HepG2 (cell line): ENCODE results near the gene ADGRG1. TPM values are rescaled to one million over a fixed set of nuclear protein-coding genes. Genes with fewer than 3 reads are reported as not detected.

Experiments used
- ATAC-seq: fragments of 200-7000 bp; cut with Tn5 transposase; 3 replicates; pipeline ENCODE4 v1.9.1; 2020; ENCODE audit warnings: mild to moderate bottlenecking, moderate library complexity
- BruUV-seq: library from RNA; stranded (reverse); fragments of 400-500 nt; replicated peaks from 2 replicates; lab custom pipeline; 2021; lab: Mats Ljungman, UMichigan
- CTCF ChIA-PET: fragments of 300-600 bp; formaldehyde crosslinking; extraction: SDS; loops from one replicate; lab custom pipeline; 2021; ENCODE audit warnings: low total read pairs, inconsistent platforms, low intra/inter-chr PET ratio; lab: Yijun Ruan, JAX
- POLR2A ChIA-PET: fragments of 350-600 bp; sonication (Branson Sonifier 250); formaldehyde crosslinking; loops from one replicate; lab custom pipeline; 2020; ENCODE audit warnings: antibody characterized with exemption, inconsistent platforms; lab: Yijun Ruan, JAX
- DNase-seq: peaks from one replicate; pipeline ENCODE4 v3.0.0-alpha.2; 2015; ENCODE audit warnings: low spot score
- FAIRE-seq: peaks from 3 replicates; lab custom pipeline; 2011; peaks lifted over from hg19 to GRCh38; lab: Jason Lieb, UNC
- H2AFZ ChIP-seq: one replicate; pipeline ENCODE4 v1.6.1; 2011; ENCODE audit warnings: low read length, inconsistent platforms
- H3K27ac ChIP-seq: fragments of 300-600 bp; 3 replicates; pipeline ENCODE4 v1.8.0; 2011; ENCODE audit warnings: mixed run types, mild to moderate bottlenecking, mixed read lengths, low read length, inconsistent platforms; ENCODE audit not compliant: insufficient read depth; ENCODE audit errors: extremely low read length
- H3K27me3 ChIP-seq, 2 experiments: fragments of 200-600 bp in 1 of 2; 2 replicates in 1 of 2; 3 replicates in 1 of 2; pipeline versions ENCODE4 v1.6.0 to v1.8.0; 2011; ENCODE audit warnings: low read length in 2 of 2, mild to moderate bottlenecking in 2 of 2, moderate library complexity in 2 of 2, inconsistent platforms in 1 of 2; ENCODE audit not compliant: insufficient read depth in 2 of 2, control insufficient read depth in 1 of 2
- H3K36me3 ChIP-seq, 2 experiments: fragments of 200-600 bp in 1 of 2; replicated peaks in 1 of 2; 2 replicates in 1 of 2; 3 replicates in 1 of 2; pipeline versions ENCODE4 v1.5.1 to v1.8.0; 2011; ENCODE audit warnings: low read length in 2 of 2, inconsistent platforms in 1 of 2; ENCODE audit not compliant: insufficient read depth in 2 of 2, control insufficient read depth in 1 of 2
- H3K4me1 ChIP-seq: 2 replicates; pipeline ENCODE4 v1.5.1; 2012; ENCODE audit warnings: low read length, inconsistent platforms; ENCODE audit not compliant: insufficient read depth
- H3K4me2 ChIP-seq: 2 replicates; pipeline ENCODE4 v1.6.0; 2011; ENCODE audit warnings: low read depth, low read length, inconsistent platforms
- H3K4me3 ChIP-seq, 3 experiments: fragments of 200-600 bp in 1 of 3; sonication (generic), shearing (Covaris generic) in 1 of 3; replicated peaks in 1 of 3; 2 replicates each; pipeline ENCODE4 v1.5.1; 2011 to 2016; ENCODE audit warnings: low read length in 3 of 3, inconsistent platforms in 2 of 3, low read depth in 2 of 3, mild to moderate bottlenecking in 2 of 3, control low read depth in 1 of 3, mixed read lengths in 1 of 3; ENCODE audit not compliant: insufficient read depth in 1 of 3
- H3K79me2 ChIP-seq: one replicate; pipeline ENCODE4 v1.6.1; 2011; ENCODE audit warnings: low read length, inconsistent platforms; ENCODE audit not compliant: insufficient read depth
- H3K9ac ChIP-seq: 2 replicates; pipeline ENCODE4 v1.6.0; 2011; ENCODE audit warnings: mild to moderate bottlenecking, low read depth, low read length, inconsistent platforms; ENCODE audit not compliant: insufficient read depth
- H3K9me3 ChIP-seq: 2 replicates; pipeline ENCODE4 v1.5.1; 2012; ENCODE audit warnings: mild to moderate bottlenecking, low read length
- H4K20me1 ChIP-seq: 2 replicates; pipeline ENCODE4 v1.6.0; 2011; ENCODE audit warnings: inconsistent platforms, mild to moderate bottlenecking, low read length, moderate library complexity; ENCODE audit not compliant: insufficient read depth
- CTCF ChIP-seq: sonication (generic); formaldehyde crosslinking; IDR thresholded peaks from 2 replicates; pipeline ENCODE4 v1.5.0; 2020; ENCODE audit warnings: mild to moderate bottlenecking, missing genetic modification reagents, moderate library complexity
- DMAP1 ChIP-seq: IDR thresholded peaks from 2 replicates; pipeline ENCODE4 v1.6.1; 2016
- FIP1L1 ChIP-seq: fragments of 200-400 bp; formaldehyde crosslinking; IDR thresholded peaks from 2 replicates; pipeline ENCODE4 v1.6.1; 2018; ENCODE audit warnings: low read depth, mild to moderate bottlenecking, low read length, moderate library complexity, borderline replicate concordance; ENCODE audit not compliant: insufficient read depth
- NR2C2 ChIP-seq: sonication (generic); formaldehyde crosslinking; IDR thresholded peaks from 2 replicates; pipeline ENCODE4 v1.4.0; 2020; ENCODE audit warnings: missing genetic modification reagents, mild to moderate bottlenecking, moderate library complexity, borderline replicate concordance
- ONECUT2 ChIP-seq: sonication (generic); formaldehyde crosslinking; IDR thresholded peaks from 2 replicates; pipeline ENCODE4 v1.4.0; 2020; ENCODE audit warnings: missing genetic modification reagents
- RAD21 ChIP-seq: fragments of 450-650 bp; formaldehyde crosslinking; IDR thresholded peaks from 2 replicates; pipeline ENCODE4 v1.5.0; 2020; ENCODE audit warnings: mild to moderate bottlenecking
- TBX2 ChIP-seq: sonication (generic); formaldehyde crosslinking; IDR thresholded peaks from 2 replicates; pipeline ENCODE4 v1.5.0; 2020; ENCODE audit warnings: missing genetic modification reagents, mild to moderate bottlenecking, borderline replicate concordance
- ZBTB33 ChIP-seq: sonication (generic); formaldehyde crosslinking; IDR thresholded peaks from 2 replicates; pipeline ENCODE4 v1.4.0; 2020; ENCODE audit warnings: missing genetic modification reagents
- ZBTB38 ChIP-seq: sonication (generic); formaldehyde crosslinking; IDR thresholded peaks from 2 replicates; pipeline ENCODE4 v1.5.1; 2020; ENCODE audit warnings: mild to moderate bottlenecking, missing genetic modification reagents
- ZNF335 ChIP-seq: sonication (generic); formaldehyde crosslinking; IDR thresholded peaks from 2 replicates; pipeline ENCODE4 v1.4.0; 2020; ENCODE audit warnings: missing genetic modification reagents
- ZNF34 ChIP-seq: sonication (generic); formaldehyde crosslinking; IDR thresholded peaks from 2 replicates; pipeline ENCODE4 v1.4.0; 2020; ENCODE audit warnings: mild to moderate bottlenecking, missing genetic modification reagents, borderline replicate concordance
- ZNF564 ChIP-seq: sonication (generic); formaldehyde crosslinking; IDR thresholded peaks from 2 replicates; pipeline ENCODE4 v1.8.1; 2023; ENCODE audit warnings: mild to moderate bottlenecking, missing genetic modification reagents
- ZNF687 ChIP-seq: sonication (generic); formaldehyde crosslinking; IDR thresholded peaks from 2 replicates; pipeline ENCODE4 v1.5.1; 2020; ENCODE audit warnings: mild to moderate bottlenecking, missing genetic modification reagents, moderate library complexity
- ZNF737 ChIP-seq: sonication (generic); formaldehyde crosslinking; IDR thresholded peaks from 2 replicates; pipeline ENCODE4 v1.5.0; 2020; ENCODE audit warnings: missing genetic modification reagents, mild to moderate bottlenecking, borderline replicate concordance
- ZSCAN25 ChIP-seq: sonication (generic); formaldehyde crosslinking; IDR thresholded peaks from 2 replicates; pipeline ENCODE4 v1.8.0; 2022; ENCODE audit warnings: mild to moderate bottlenecking, missing genetic modification reagents
- WGBS: methylation state at CpG from one replicate; pipeline ENCODE4 v1.1.6; 2017; ENCODE audit warnings: low lambda C conversion rate; 5-methylcytosine and 5-hydroxymethylcytosine counted together
- in situ Hi-C: cut with HindIII; loops from 2 replicates; pipeline ENCODE4 v1.10.0; 2017; ENCODE audit warnings: low pct_unique_long_range_greater_than_20kb; ENCODE audit not compliant: extremely low pct_ligation_motif_present
- intact Hi-C: fragments of 100-400 bp; cut with micrococcal nuclease; formaldehyde crosslinking; loops from one replicate; pipeline ENCODE4 v1.10.0; 2022; ENCODE audit not compliant: unreplicated experiment
- polyA plus RNA-seq, 8 experiments: library from polyadenylated mRNA; depleted of rRNA in 3 of 8; stranded (reverse) in 7 of 8; unstranded in 1 of 8; fragments of >200 nt; fragmentation: Illumina TruSeq in 4 of 8; extraction: Trizol in 4 of 8; gene quantifications; 2 replicates each; pipeline versions ENCODE4 v1.2.1 to v1.2.3, GENCODE V29; 2011 to 2016; ENCODE audit warnings: low read depth in 4 of 8, missing spikeins in 1 of 8, mixed read lengths in 1 of 8; ENCODE audit not compliant: insufficient read depth in 1 of 8
- total RNA-seq, 5 experiments: library from RNA; depleted of rRNA; stranded (reverse); fragments of >200 nt; fragmentation: Illumina TruSeq; extraction: Trizol; gene quantifications; 2 replicates each; pipeline ENCODE4 v1.2.3, GENCODE V29; 2016; ENCODE audit warnings: low read depth in 1 of 5

ADGRG1 gene
- total and polyA plus RNA-seq, 2 of the 13 experiments (the other 11 are each of a cell fraction or from before 2014, with no cell fraction given), result 2.7 to 5.9 TPM

GRCh38 chr16:57651344-57652333, 23.2 kb downstream of the ADGRG1 start:
- H3K4me1 ChIP-seq, result peaks cover 7% of the 10 kb centered on the region
- BruUV-seq, result no TSS peak
- FAIRE-seq (no peak), DNase-seq (no peak), ATAC-seq (peak; percentile 35)
- no peak overlapping the region for H3K4me3 ChIP-seq
- in situ Hi-C loops, result no loop called here
- no peak overlapping the region for H3K4me2 ChIP-seq
- no peaks in the 10 kb centered on the region for H3K27me3 ChIP-seq
- no peaks in the 10 kb centered on the region for H3K36me3 ChIP-seq
- 88% methylated on average over 10 of the region's 10 CpGs for WGBS
- no peak overlapping the region for H3K27ac ChIP-seq
- no peaks in the 10 kb centered on the region for H3K9me3 ChIP-seq
- ChIA-PET POLR2A (no interaction called here), CTCF (interaction anchor here (0.7 to 12.3 kb wide), 4 partner anchors 52 to 76 kb away, joined by 3 to 571 read pairs (median 78); no protein-coding TSS in a partner anchor)
- intact Hi-C loops, result no loop called here
- no peak overlapping the region for H3K9ac ChIP-seq
- no peaks in the 10 kb centered on the region for H3K79me2 ChIP-seq
- no peaks in the 10 kb centered on the region for H4K20me1 ChIP-seq
- H2AFZ ChIP-seq, result no peak overlapping the region
- TF ChIP-seq TBX2 (CRISPR knock-in tag), result no peak
- TF ChIP-seq ZNF737, result no peak
- no peak for TF ChIP-seq FIP1L1
- peak; percentile 86 for TF ChIP-seq ZBTB38 (CRISPR knock-in tag)
- TF ChIP-seq CTCF (CRISPR knock-in tag), result peak; percentile 77
- peak; percentile 55; the same call in 1 of the 2 replicates for TF ChIP-seq NR2C2 (CRISPR knock-in tag)
- TF ChIP-seq ONECUT2, result no peak
- TF ChIP-seq ZNF335 (CRISPR knock-in tag), result no peak
- no peak for TF ChIP-seq DMAP1
- peak; percentile 49; the same call in 1 of the 2 replicates for TF ChIP-seq ZSCAN25 (CRISPR knock-in tag)
- peak; percentile 30; the same call in 1 of the 2 replicates for TF ChIP-seq ZNF687 (CRISPR knock-in tag)
- TF ChIP-seq ZBTB33 (CRISPR knock-in tag), result peak; percentile 80
- TF ChIP-seq ZNF564, result 0 out of 2 replicates have a peak, but pooled peaks have one; percentile 25
- TF ChIP-seq RAD21 (CRISPR knock-in tag), result 0 out of 2 replicates have a peak, but pooled peaks have one; percentile 15
- no peak for TF ChIP-seq ZNF34 (CRISPR knock-in tag)
